H1 (cell line): Measurements from ENCODE around the gene POP5. TPM values are rescaled to one million over a fixed set of nuclear protein-coding genes. Genes with fewer than 3 reads are reported as not detected.
A peak's percentile ranks its signal among the peaks of the same experiment; 100 is the strongest.

Experiments
- CTCF ChIA-PET: fragments of 300-600 bp; sonication (Branson Sonifier 250); formaldehyde crosslinking; loops from one replicate; lab custom pipeline; 2021; ENCODE audit not compliant: partially characterized antibody; lab: Charles Lee
- POLR2A ChIA-PET: fragments of 300-600 bp; sonication (Branson Sonifier 250); formaldehyde crosslinking; loops from one replicate; lab custom pipeline; 2021; ENCODE audit warnings: inconsistent platforms; ENCODE audit not compliant: partially characterized antibody; lab: Charles Lee
- DNase-seq, 2 experiments: peaks; one replicate each; pipeline versions ENCODE4 v3.0.0 to v3.0.0-alpha.2; 2010 to 2022; ENCODE audit warnings: low spot score in 2 of 2, low read depth in 1 of 2, mixed read lengths in 1 of 2
- FAIRE-seq: peaks from 2 replicates; lab custom pipeline; 2011; peaks lifted over from hg19 to GRCh38; lab: Jason Lieb, UNC
- H2AFZ ChIP-seq: 2 replicates; pipeline ENCODE4 v1.8.1; 2012; ENCODE audit warnings: low read length, inconsistent platforms
- H2AK5ac ChIP-seq: 2 replicates; pipeline ENCODE4 v1.6.1; 2013; ENCODE audit warnings: low read depth, low read length
- H2BK120ac ChIP-seq: replicated peaks from 2 replicates; pipeline ENCODE3; 2013; ENCODE audit warnings: low read depth, low read length, inconsistent platforms
- H2BK12ac ChIP-seq: 2 replicates; pipeline ENCODE4 v1.6.1; 2013; ENCODE audit warnings: low read depth, low read length
- H2BK15ac ChIP-seq: 2 replicates; pipeline ENCODE4 v1.6.1; 2013; ENCODE audit warnings: low read length
- H2BK20ac ChIP-seq: 2 replicates; pipeline ENCODE4 v1.6.1; 2013; ENCODE audit warnings: low read length
- H2BK5ac ChIP-seq: 2 replicates; pipeline ENCODE4 v1.6.1; 2013; ENCODE audit warnings: low read depth, low read length
- H3K14ac ChIP-seq: 2 replicates; pipeline ENCODE4 v1.6.1; 2013; ENCODE audit warnings: inconsistent platforms; ENCODE audit not compliant: insufficient read length
- H3K18ac ChIP-seq: 2 replicates; pipeline ENCODE4 v1.6.1; 2013; ENCODE audit warnings: low read length; ENCODE audit errors: extremely low read depth
- H3K23ac ChIP-seq: 2 replicates; pipeline ENCODE4 v1.6.1; 2013; ENCODE audit warnings: inconsistent platforms; ENCODE audit not compliant: insufficient read length
- H3K23me2 ChIP-seq: 2 replicates; pipeline ENCODE4 v1.6.1; 2013; ENCODE audit warnings: low read depth, low read length
- H3K27ac ChIP-seq: 2 replicates; pipeline ENCODE4 v1.6.1; 2011; ENCODE audit warnings: low read depth, low read length, inconsistent platforms
- H3K27me3 ChIP-seq, 4 experiments: replicated peaks in 1 of 4; 1 replicate in 1 of 4; 2 replicates in 3 of 4; pipeline versions ENCODE4 v1.6.1 to v1.8.1; 2011 to 2013; ENCODE audit warnings: low read length in 3 of 4, mild to moderate bottlenecking in 3 of 4, inconsistent platforms in 2 of 4, mixed read lengths in 2 of 4, moderate library complexity in 1 of 4; ENCODE audit not compliant: control insufficient read depth in 3 of 4, insufficient read depth in 3 of 4; ENCODE audit errors: extremely low read depth in 1 of 4
- H3K36me3 ChIP-seq, 4 experiments: 2 replicates each; pipeline versions ENCODE4 v1.6.1 to v1.8.1; 2011 to 2013; ENCODE audit warnings: mild to moderate bottlenecking in 4 of 4, low read length in 3 of 4, moderate library complexity in 2 of 4, control low read depth in 1 of 4, inconsistent platforms in 1 of 4; ENCODE audit not compliant: insufficient read depth in 4 of 4, control insufficient read depth in 2 of 4
- H3K4ac ChIP-seq: replicated peaks from 2 replicates; pipeline ENCODE3; 2013; ENCODE audit warnings: low read length, low read depth, mixed read lengths, inconsistent platforms; ENCODE audit not compliant: insufficient read length
- H3K4me1 ChIP-seq, 4 experiments: replicated peaks in 1 of 4; 1 replicate in 1 of 4; 2 replicates in 3 of 4; pipeline versions ENCODE4 v1.6.1 to v1.8.1; 2011 to 2013; ENCODE audit warnings: low read length in 3 of 4, inconsistent platforms in 2 of 4, mixed read lengths in 1 of 4; ENCODE audit not compliant: insufficient read depth in 4 of 4, control insufficient read depth in 3 of 4
- H3K4me2 ChIP-seq, 2 experiments: 2 replicates each; pipeline versions ENCODE4 v1.6.1 to v1.8.1; 2011 to 2013; ENCODE audit warnings: low read depth in 2 of 2, low read length in 2 of 2, control low read depth in 1 of 2, inconsistent platforms in 1 of 2, mild to moderate bottlenecking in 1 of 2; ENCODE audit not compliant: insufficient read depth in 1 of 2
- H3K4me3 ChIP-seq, 4 experiments: fragments of 200-600, 300-600 bp in 1 of 4; sonication (generic), shearing (Covaris generic), sonication (Bioruptor Twin) in 1 of 4; 2 replicates each; pipeline versions ENCODE4 v1.5.1 to v1.8.1; 2011 to 2016; ENCODE audit warnings: low read length in 4 of 4, low read depth in 3 of 4, control low read depth in 2 of 4, inconsistent platforms in 2 of 4, mild to moderate bottlenecking in 2 of 4, mixed read lengths in 1 of 4, moderate library complexity in 1 of 4; ENCODE audit not compliant: insufficient read depth in 2 of 4; ENCODE audit errors: extremely low read depth in 1 of 4
- H3K56ac ChIP-seq: replicated peaks from 2 replicates; pipeline ENCODE3; 2013; ENCODE audit warnings: low read depth, mild to moderate bottlenecking, mixed read lengths, low read length, inconsistent platforms; ENCODE audit not compliant: insufficient read length
- H3K79me1 ChIP-seq: 2 replicates; pipeline ENCODE4 v1.6.1; 2013; ENCODE audit warnings: low read depth, low read length, control low read depth
- H3K79me2 ChIP-seq, 2 experiments: 2 replicates each; pipeline versions ENCODE4 v1.6.1 to v1.8.1; 2012 to 2013; ENCODE audit warnings: low read length in 2 of 2, mild to moderate bottlenecking in 2 of 2, inconsistent platforms in 1 of 2; ENCODE audit not compliant: insufficient read depth in 2 of 2, control insufficient read depth in 1 of 2
- H3K9ac ChIP-seq, 4 experiments: replicated peaks in 1 of 4; 1 replicate in 1 of 4; 2 replicates in 3 of 4; pipeline versions ENCODE4 v1.6.1 to v1.8.1; 2011 to 2013; ENCODE audit warnings: low read depth in 3 of 4, low read length in 3 of 4, control low read depth in 2 of 4, mild to moderate bottlenecking in 2 of 4, moderate library complexity in 2 of 4, inconsistent platforms in 1 of 4; ENCODE audit errors: extremely low read depth in 1 of 4
- H3K9me3 ChIP-seq, 2 experiments: 2 replicates each; pipeline versions ENCODE4 v1.6.1 to v1.8.1; 2012 to 2013; ENCODE audit warnings: mild to moderate bottlenecking in 2 of 2, moderate library complexity in 2 of 2, control low read depth in 1 of 2, inconsistent platforms in 1 of 2, low read depth in 1 of 2, low read length in 1 of 2, mixed read lengths in 1 of 2; ENCODE audit not compliant: insufficient read depth in 2 of 2
- H4K20me1 ChIP-seq, 2 experiments: replicated peaks in 1 of 2; 2 replicates each; pipeline versions ENCODE3 to v1.8.1; 2011 to 2013; ENCODE audit warnings: inconsistent platforms in 2 of 2, low read length in 2 of 2, mild to moderate bottlenecking in 1 of 2; ENCODE audit not compliant: insufficient read depth in 2 of 2, control insufficient read depth in 1 of 2
- H4K5ac ChIP-seq: 2 replicates; pipeline ENCODE4 v1.6.1; 2013; ENCODE audit warnings: low read length, low read depth, mixed read lengths, inconsistent platforms; ENCODE audit not compliant: insufficient read length
- H4K8ac ChIP-seq: 2 replicates; pipeline ENCODE4 v1.8.0; 2013; ENCODE audit warnings: mild to moderate bottlenecking, moderate library complexity, low read length, inconsistent platforms; ENCODE audit not compliant: insufficient read depth; ENCODE audit errors: extremely low read depth
- H4K91ac ChIP-seq: replicated peaks from 2 replicates; pipeline ENCODE3; 2013; ENCODE audit warnings: low read length, mixed read lengths, inconsistent platforms; ENCODE audit not compliant: insufficient read length
- CBX8 ChIP-seq: fragments of 300-800, 300-1000 bp; sonication (generic); IDR thresholded peaks from 2 replicates; pipeline ENCODE4 v1.7.1; 2016; ENCODE audit warnings: low read depth, low read length, borderline replicate concordance
- POLR2AphosphoS5 ChIP-seq: IDR thresholded peaks from 2 replicates; pipeline ENCODE4 v1.6.1; 2011; ENCODE audit warnings: low read depth, low read length
- POU5F1 ChIP-seq: IDR thresholded peaks from 2 replicates; pipeline ENCODE4 v1.6.1; 2011; ENCODE audit warnings: low read depth, mild to moderate bottlenecking, low read length, moderate library complexity
- WGBS, 2 experiments: shearing (Covaris generic) in 1 of 2; methylation state at CpG; one replicate each; pipeline versions ENCODE4 v1.1.6 to v1.1.7; 2013 to 2015; ENCODE audit warnings: low lambda C conversion rate in 2 of 2, mixed read lengths in 2 of 2, inconsistent platforms in 1 of 2, low coverage in 1 of 2, missing lambda C conversion rate in 1 of 2; ENCODE audit not compliant: insufficient replicate concordance in 2 of 2, insufficient coverage in 1 of 2, insufficient read length in 1 of 2; ENCODE audit errors: extremely low coverage in 1 of 2, missing lambda C conversion rate in 1 of 2; 5-methylcytosine and 5-hydroxymethylcytosine counted together
- polyA plus RNA-seq, 7 experiments: library from polyadenylated mRNA; depleted of rRNA in 3 of 7; stranded (reverse) in 5 of 7; unstranded in 2 of 7; fragments of >200 nt in 5 of 7; fragments of 200-250 nt in 2 of 7; gene quantifications; 1 replicate in 5 of 7; 2 replicates in 1 of 7; 4 replicates in 1 of 7; pipeline versions ENCODE4 v1.2.1 to v1.2.3, GENCODE V29; 2011 to 2013; ENCODE audit warnings: missing spikeins in 2 of 7, mixed read lengths in 2 of 7
- total RNA-seq: library from RNA; stranded (reverse); fragmentation: NEBNext Ultra II Directional; extraction: Animal tissue kit (Norgen Biotek cat#: 25700); gene quantifications from 2 replicates; pipeline ENCODE4 v1.2.1, GENCODE V29; 2021

The POP5 gene
- total and polyA plus RNA-seq, 2 of the 8 experiments (the other 6 are each of a cell fraction or from before 2014, with no cell fraction given) = 59.7 to 124 TPM

DNA sequence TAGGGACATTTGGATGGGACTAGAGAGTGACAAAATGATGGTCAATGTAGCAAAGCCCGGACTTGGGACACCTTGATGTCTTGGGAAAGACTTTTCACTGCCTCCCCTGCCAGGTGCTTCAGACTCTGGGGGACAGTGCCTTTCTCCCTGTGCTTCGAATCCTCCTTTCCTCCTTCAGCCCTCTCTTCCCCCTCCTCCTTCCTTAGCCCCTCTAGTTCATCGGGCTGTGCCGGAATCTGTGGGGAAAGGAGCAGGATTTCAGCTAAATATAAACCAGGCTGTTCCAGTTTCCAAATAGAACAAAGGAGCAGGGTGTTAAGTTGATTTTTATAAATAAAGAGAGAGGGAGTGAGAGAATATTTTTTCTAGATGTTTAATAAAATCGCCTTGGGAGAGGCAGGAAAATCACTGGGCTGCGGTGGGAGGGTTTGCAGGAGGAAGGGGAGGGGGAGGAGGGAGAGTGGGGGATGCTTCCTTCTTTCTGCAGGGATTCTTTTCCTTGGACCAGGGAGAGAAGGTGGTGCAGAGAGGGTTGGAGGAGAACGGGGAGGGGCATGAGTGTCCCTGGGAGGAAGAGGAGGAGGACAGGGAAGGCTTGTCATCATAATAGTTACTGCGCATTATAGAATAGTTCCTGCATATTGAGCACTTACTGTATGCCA is 37.9 kb upstream of the POP5 start:
- Histone ChIP-seq H3K4me3 (peak overlapping the region in 1 of 4 experiments; percentile 42; a peak in 1 of 8 replicates), H2BK120ac (no peak overlapping the region), H2AK5ac (0 out of 2 replicates have a peak overlapping the region, but pooled peaks have one; percentile 4), H4K91ac (no peak overlapping the region), H3K79me2 (no peaks in the 10 kb centered on the region), H3K27me3 (peaks cover 0 to 3% (median 0%) of the 10 kb centered on the region in 4 experiments; a peak in 1 of 7 replicates), H3K4me2 (peak overlapping the region; percentile 25 to 47; a peak in 3 of 4 replicates), H4K20me1 (no peaks in the 10 kb centered on the region), H2BK15ac (no peak overlapping the region), H3K18ac (no peak overlapping the region), H2BK5ac (0 out of 2 replicates have a peak overlapping the region, but pooled peaks have one; percentile 38), H3K27ac (no peak overlapping the region), H3K9me3 (no peaks in the 10 kb centered on the region), H3K9ac (no peak overlapping the region), H4K5ac (no peak overlapping the region), H2BK20ac (no peak overlapping the region), H3K14ac (no peak overlapping the region), H4K8ac (no peak overlapping the region), H2BK12ac (peak overlapping the region; percentile 53; the same call in 1 of the 2 replicates), H2AFZ (peak overlapping the region; percentile 89), H3K79me1 (no peaks in the 10 kb centered on the region), H3K36me3 (no peaks in the 10 kb centered on the region), H3K23me2 (no peaks in the 10 kb centered on the region), H3K23ac (no peak overlapping the region), H3K4ac (no peak overlapping the region), H3K56ac (no peak overlapping the region), H3K4me1 (peaks cover 0 to 4% (median 4%) of the 10 kb centered on the region in 4 experiments; a peak in 4 of 7 replicates)
- WGBS, 2 experiments = 49% methylated on average over 7 of the region's 8 CpGs; no CpG with 5 or more reads in 1 of the 2 experiments
- FAIRE-seq = no peak
- ChIA-PET POLR2A (interaction anchor here (0.6 to 1.6 kb wide), 4 partner anchors 9 to 252 kb away, joined by 3 to 4 read pairs (median 3); no protein-coding TSS in a partner anchor), CTCF (interaction anchor here (0.6 to 2.3 kb wide), 8 partner anchors 10 to 544 kb away, joined by 3 to 11 read pairs (median 4); no protein-coding TSS in a partner anchor)
- TF ChIP-seq POLR2AphosphoS5 (no peak), POU5F1 (no peak), CBX8 (no peak)
- DNase-seq = no peak
